GM21526 (cell line): ENCODE measurements around the gene COL11A2.

ENCODE experiments used
- ATAC-seq: cut with Tn5 transposase; IDR thresholded peaks from one replicate; pipeline ENCODE4 v1.9.1; 2021; ENCODE audit warnings: moderate library complexity; ENCODE audit not compliant: unreplicated experiment, low FRiP score

COL11A2 gene

DNA sequence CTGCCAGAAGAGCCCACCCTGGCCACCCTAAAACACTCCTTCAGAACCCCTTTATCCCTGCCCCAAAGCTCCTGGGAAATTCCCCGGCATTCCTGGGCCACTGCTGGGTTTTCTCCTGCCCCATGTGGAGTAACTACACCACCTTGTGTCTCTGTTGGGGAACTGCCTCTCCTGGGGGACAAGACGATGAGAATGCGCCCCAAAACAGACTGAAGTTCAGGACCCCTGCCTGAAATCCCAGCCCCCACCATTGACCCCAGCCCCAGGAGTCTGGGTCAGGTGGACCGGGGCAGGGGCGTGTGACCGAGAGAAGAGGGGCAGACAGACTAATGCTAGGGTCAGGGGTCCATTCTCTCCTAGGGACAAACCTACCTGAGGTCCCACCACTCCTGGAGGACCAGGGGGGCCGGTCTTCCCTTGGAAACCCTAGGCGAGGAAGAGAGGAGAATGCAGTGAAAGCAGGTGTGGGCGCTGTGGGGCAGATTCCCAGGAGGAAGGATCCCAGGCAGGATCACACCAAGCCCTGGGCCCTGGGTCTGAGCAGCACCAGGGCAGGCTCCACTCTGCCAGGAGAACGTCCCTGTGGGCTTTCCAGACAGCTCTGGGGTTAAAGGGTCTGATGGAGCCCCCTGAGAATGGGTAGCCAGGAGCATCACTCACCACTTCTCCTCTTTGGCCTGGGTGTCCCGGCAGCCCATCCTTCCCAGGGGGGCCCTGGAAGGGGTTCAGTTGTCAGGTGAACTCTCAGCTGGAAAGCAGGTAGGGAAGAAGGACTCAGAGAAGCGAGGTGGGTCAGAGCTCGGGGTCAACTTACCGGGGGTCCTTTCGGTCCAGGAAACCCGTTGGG, 19.4 kb downstream of the COL11A2 start:
- no peak for ATAC-seq

DNA sequence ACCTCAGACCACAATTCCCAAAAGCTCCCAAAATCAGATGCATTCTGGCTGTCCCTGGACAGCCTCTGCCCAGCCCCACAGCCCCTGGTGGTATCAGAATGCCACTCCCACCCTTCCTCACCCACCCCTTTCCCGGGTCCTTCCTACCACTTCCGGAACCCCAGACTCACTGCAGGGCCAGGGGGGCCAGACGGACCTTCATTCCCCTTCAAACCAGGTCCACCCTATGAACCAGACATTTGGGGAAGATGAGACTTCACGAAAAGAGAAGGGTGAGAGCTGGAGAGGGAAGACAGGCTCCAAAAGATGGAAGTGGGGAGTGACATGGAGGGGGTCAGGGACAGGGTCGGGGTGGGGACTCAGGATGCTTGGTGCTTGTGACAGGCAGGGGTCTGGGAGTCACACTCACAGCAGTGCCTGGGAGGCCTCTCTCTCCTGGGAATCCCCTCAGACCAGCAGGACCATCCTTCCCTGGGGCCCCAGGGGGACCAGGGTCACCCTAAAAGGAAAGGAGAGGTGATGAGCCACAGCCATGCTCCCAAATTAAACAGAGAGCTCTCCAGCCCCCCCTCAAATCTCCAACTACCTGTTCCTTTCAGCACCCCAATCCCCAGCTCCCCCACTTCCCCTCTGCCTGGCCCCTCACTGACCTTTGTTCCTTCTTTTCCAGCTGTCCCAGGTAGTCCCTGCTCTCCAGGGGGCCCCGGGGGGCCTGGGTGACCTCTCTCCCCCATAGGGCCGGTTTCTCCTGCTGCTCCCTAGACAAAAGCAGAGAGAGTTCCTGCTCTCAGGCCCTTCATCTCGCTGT, 20.2 kb downstream of the COL11A2 start:
- ATAC-seq = no peak

DNA sequence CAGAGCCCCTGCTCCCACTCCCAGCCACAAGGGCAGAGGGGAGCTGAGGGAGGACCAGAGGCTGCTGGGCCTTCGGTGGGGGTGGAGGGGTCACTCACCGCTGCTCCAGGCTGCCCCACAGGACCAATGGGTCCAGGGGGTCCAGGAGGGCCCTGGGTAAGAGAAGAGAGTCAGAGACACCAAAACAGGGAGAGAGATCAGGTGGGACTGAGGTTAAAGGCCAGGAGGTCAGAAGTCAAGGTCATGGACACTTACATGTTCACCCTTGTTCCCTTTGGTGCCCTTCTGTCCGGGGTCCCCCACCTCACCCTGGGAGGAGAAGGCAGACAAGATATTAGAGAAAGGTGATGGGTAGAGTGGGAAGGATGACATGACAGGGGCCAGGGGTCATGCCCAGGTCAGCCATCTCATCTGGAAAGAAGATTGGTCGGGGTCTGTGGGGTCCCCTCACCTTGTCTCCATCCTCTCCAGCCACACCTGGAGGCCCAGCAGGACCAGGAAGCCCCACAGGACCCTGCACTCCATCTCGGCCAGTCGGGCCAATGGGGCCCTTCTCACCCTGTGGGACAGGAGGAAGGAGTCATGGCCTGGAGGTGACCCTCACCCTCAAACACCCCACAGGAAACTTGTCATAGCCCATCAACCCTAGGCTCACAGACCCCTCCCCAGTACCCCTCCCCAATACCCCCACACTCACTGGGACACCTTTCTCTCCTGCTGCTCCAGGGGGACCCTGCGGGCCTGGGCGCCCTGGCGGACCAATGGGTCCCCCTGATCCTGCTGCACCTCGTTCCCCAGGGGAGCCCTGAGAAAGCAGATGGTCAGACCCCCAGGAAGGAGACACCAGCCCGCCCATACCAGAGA, 21.0 kb downstream of the COL11A2 start:
- no peak for ATAC-seq

DNA sequence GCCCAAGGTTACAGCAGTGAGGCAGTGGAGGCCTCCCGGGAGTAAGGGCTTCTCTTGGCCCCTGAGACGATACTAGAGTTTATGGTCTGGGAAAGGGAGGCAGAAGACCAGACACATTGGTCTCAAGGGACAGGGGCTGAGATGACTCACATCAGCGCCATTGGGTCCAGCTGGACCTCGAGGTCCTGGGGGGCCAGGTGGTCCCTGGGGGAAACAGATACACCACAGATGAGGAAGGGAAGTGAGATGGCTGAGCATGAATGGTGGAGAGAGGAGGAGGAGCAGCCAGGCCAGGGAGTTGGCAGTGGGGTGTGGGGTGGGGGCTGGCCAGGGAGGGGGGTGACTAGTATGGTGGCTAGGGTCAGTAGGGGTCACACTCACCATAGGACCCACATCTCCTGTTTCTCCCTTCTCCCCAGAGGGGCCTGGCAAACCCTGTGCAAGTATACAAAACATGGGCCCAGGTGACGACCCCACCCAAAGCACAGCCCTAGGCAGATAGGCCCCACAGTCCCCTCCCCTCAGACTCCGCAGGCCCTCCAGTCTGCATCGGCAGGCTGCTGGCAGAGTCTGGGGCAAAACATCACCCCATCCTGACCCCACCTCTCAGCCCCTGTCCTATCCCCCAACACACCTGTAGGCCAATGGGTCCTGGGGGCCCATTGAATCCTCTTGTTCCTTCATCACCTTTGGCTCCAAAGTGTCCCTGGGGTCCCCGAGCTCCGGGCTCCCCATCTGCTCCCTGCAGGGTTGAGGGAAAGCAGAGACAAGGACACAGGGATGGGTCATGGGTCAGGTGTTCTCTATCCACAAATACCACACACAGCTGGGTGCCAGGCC, 21.9 kb downstream of the COL11A2 start:
- ATAC-seq = no peak

DNA sequence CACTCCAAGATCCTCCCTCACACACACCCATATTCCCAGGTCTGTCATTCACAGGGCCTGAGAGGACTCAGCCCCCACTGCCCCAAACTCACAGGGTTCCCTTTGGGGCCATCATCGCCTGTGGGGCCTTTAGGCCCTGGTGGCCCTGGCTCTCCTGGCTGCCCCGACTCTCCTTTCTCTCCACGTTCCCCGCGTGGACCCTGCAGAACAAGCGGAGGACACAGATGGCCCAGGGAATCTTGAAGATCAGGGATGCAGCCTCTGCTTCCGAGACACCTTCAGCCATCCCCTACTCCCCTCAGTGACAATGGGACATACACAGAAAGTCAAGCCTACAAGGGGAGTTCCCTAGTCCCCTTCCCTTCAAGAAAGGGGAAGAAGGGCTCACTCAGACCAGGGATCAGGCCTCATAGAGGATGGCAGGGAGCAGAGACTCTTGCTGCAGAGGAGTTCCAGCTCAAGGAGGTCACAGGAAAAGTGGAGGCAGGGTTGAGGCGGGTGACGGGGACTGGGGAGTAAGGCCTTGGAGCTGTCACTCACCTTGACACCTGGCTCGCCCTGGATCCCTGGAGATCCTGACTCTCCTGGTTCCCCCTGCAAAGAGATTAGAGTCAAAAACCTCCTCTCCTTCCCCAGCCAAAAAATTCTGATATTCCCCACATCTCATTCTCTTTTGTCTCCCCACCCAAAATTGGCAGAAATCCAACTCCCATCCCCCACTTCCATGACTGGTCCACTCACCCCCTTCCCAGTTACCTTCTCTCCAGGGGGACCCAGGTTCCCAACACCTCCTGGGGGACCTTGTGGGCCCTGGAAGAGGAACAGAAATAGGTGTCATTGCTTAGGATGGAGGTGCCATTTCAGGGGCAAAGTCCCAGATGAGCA, 22.7 kb downstream of the COL11A2 start:
- ATAC-seq = no peak

DNA sequence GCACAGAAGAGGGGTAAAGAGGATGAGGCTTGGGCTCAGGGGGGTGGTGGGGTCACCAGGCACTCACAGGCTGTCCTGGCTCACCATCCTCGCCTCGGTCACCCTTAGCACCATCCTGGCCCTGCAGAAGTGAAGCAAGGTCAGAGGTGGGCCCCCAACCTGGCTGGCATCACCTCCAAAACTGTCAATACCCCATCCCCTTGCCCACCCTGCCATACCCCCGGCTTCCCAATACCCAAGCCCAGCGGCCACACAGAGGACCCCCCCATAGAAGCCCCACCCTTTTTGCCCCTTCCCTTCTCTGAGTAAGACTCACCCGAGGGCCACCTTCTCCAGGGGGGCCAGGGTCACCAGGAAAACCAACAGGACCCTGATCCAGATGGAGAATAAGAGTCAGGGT, 23.6 kb downstream of the COL11A2 start:
- ATAC-seq = no peak

DNA sequence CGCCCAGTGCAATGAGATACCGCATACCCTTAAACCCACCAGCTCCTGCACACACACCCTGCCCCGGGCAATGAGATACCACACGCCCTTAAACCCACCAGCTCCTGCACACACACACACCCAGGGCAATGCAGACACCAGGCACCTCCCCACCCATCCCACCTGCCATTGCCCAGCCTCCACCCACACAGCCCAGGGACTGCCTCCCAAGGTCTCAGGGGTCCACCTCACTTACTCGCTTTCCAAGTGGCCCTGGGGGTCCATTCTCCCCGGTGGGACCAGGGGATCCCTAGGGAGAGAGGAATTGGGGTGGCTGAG, 24.0 kb downstream of the COL11A2 start:
- no peak for ATAC-seq

DNA sequence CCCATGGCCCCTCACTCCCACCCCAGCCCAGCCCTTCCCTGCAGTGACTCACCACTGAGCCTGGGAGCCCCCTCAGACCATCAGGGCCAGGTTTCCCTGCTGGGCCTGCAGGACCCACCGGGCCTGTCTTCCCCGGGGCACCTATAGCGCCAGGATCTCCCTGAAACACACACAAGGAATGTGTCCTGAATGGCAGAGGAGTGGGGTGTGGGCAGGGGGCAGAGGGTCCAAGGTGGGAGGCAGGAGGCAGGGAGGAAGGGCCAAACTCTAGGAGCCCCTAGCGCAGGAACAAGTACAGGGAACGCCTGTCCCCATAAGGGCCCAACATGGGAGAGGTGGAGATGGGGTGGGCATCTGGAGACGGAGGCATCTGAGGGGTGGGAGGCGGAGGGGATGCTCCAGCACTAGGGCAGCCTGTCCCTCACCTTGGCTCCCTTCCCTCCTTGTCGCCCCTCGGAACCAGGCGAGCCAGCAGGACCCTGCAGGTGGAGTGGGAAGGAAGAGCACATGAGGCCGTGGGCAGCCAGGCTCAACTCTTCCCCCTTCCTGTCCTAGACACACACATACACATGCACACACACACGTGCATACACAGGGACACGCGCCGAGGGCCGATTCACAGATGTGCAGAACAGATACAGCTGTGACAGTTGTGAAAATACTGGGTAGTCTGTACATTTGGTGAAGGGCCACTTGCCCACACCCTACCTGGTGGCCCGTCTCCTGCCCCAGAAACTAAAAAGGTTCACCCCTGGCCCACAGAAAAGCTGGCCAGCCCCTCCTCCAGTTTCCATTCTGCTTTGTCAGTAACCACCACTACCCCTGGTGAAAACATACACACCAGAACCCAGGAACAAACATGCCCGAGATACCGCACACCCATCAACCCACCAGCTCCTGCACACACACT, 24.6 kb downstream of the COL11A2 start:
- no peak for ATAC-seq

DNA sequence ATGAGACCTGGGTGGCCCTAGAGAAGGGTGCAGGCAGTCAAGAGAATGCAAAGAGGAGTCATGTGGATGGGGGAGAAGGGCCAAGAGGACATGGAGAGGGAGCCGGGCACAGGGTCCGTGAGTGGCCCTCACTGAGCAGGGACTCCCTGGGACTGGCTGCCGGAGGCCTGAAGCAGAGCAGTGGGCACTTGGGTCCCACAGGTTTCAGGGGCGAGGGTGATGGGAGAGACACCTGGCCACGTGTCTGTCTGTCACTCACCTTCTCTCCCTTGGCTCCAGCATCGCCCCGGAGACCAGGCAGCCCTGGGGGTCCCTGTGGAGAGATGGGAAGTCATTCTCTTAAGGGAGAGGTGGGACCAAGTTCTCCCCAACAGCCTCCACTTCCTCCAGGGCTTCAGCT, 25.5 kb downstream of the COL11A2 start:
- ATAC-seq = no peak

DNA sequence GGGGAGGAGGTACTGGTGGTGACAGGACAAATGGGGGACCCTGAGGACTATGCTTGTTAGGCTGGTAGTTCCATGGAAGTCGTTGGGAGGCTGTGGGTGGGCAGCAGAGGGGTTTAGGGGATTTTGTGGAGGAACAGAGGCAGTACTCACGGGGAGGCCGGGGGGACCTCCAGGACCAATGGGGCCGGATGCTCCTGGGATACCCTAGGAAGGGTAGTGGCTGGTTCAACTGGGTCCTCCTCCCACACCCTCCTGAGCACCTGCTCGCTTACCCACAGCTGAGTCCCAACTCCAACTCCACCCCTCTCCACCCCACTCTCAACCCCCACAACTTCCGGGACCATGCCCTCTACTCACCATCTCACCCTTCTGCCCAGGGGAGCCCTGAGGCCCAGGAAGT, 25.9 kb downstream of the COL11A2 start:
- no peak for ATAC-seq

DNA sequence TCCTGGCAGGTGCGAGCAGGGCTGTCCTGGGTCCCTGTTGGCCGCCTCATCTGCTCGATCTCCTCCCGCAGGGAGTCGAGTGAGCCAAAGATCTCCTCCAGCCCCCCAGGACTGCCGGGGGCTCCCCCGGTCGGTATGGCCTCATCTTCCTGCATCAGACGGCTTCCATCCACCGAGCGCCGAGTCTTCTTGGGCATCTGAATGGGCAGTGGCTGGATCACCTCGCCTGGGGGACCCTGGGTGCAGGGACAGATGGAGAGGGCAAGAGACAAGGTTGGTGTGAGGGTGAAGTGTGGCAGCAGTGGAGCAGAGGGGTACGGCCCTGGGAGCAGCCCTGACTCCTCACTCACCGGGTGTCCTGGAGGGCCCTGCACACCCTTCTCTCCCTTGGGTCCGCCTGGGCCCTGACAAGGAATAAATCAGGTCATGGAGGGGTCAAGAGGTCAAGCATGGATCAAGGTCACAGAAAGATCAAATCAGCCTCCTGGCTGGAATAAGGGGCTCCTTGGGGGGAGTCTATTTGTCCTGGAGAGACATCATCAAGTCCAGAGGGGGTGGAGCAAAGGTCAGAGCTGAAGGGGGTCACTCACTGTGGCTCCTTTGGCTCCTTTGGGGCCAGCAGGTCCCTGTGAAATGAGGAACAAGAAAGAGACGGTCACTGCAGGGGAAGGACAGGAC, 26.5 kb downstream of the COL11A2 start:
- no peak for ATAC-seq

DNA sequence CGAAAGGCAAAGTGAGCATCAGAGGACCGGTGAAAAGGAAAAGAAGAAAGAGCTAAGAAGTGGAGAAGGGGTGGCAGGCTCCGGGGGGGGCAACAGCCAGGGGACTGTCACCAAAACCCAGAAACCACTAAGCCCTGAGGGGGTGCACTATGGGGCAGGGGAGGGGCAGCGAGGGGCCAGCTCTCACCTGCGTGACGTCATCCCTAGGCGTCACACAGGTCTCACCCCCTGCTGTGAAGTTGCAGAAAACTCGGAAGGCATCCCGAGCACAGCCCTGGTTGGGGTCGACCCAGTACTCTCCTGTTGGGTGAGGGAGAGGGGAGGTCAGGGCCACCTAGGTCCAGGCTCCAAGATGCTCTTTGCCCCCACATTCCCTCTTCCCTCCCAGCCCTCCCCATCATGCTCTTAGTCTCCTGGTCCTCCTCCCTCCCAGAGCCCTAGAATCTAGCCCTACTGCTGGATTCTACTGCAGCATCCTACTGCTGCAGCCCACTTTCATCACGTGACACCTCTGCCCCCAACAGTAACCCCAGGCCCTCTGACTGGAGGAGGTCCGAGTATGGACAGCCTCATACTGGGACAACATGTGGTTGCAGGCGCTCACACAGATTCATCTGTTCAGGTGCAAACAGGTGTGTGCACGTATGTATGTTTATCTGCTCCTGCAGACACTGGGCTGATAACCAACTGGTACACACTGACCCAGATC, 27.4 kb downstream of the COL11A2 start:
- ATAC-seq = no peak

DNA sequence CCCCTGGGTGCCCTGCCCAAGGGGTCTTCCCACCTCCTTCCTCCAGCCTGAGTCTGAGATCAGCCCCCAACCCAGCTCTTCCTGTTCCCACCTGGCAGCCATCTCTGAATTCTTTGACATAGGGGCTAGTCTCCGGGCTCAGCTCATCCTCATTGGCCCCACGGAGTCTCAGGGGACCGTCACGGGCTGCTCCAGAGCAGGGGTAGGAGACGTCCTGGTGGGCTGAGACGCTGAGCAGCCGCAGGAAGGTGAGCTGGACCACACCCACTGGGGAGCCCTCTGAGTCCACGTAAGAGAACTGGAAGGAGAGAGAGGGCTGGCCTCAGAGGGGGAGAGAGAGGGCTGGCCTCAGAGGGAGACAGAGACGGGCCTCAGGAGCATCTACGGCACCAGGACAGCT, 28.1 kb downstream of the COL11A2 start:
- ATAC-seq = no peak

DNA sequence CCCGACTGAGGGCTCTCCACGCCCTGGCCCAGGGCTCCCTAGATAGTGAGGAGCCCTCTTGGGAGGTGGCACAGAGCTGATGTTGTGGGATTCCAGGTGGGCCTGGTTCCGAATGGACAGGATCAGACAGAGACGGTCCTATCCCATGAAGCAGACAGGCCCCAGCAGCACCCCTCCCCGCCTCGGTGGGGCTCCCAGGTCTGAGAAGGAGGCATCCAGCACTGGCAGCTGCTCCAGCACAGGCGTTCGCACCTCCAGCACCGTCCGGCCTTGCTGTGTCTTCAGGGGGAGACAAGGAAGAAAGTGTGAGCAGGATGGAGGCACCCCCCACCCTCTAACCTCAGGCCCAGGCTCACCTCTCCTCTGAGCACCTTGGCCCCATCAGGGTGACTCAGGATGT, 28.7 kb downstream of the COL11A2 start:
- ATAC-seq = no peak

DNA sequence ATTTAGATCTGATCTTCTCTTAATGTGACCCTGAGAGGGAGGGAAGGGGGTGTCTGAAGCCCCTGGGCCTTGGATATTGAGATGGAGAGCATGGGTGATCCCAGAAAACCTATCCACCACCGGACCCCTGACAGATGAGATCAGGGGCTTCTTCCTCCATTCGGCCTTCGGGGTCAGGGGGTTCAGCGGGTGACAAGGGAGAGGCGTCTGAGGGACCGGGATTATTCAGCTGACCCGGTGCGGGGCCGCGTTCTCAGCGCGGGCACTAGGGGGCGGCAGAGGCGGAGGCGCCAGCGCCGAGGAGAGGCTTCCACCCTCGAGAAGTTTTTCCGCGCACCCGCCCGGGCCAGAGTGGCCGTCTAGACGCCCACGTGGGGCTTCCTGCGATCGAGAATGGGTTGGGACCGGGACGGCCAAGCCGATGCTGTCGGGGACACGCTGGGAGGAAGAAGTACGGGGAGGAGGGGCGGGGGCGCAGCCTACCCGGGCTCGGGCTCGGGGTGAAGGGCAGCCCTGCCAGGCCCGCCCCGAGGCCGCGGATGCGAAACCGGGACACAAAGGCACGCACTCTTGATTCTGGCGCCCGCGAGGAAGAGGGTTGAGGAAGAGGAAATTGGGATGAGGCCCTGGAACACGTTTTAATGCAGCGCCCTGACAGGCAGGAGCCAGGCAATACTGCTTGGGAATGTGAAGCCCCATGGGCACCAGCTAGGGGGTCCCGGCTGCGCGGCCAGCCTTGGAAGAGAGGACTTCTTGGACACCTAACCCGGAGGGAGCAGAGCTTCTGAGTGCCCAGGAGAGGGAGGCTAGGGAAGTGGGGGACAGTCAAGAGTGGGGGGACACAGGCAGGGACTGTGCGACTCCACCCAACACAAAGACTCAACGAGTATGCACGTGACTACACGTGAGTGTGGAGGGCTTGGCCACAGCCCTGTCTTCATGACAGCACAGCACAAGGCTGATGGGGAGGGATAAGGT, 30.6 kb downstream of the COL11A2 start:
- ATAC-seq = no peak
